Nephron (organoid): ENCODE data around the gene SLC7A7.
A peak's percentile ranks its signal among the peaks of the same experiment; 100 is the strongest.

Experiments used
- H3K27ac Mint-ChIP-seq, 3 experiments: 2 replicates each; pipeline ENCODE4 v1.8.0; 2020; ENCODE audit warnings: mixed read lengths in 3 of 3, mild to moderate bottlenecking in 2 of 3, moderate library complexity in 1 of 3
- H3K27me3 Mint-ChIP-seq: 2 replicates; pipeline ENCODE4 v1.8.0; 2021; ENCODE audit warnings: low read depth, mild to moderate bottlenecking, moderate library complexity, mixed read lengths
- H3K36me3 Mint-ChIP-seq: 2 replicates; pipeline ENCODE4 v1.8.0; 2020; ENCODE audit warnings: low read depth, mixed read lengths
- H3K4me1 Mint-ChIP-seq: 2 replicates; pipeline ENCODE4 v1.8.0; 2020; ENCODE audit warnings: mixed read lengths
- H3K4me3 Mint-ChIP-seq, 3 experiments: 2 replicates each; pipeline ENCODE4 v1.8.0; 2020; ENCODE audit warnings: mild to moderate bottlenecking in 3 of 3, mixed read lengths in 3 of 3, moderate library complexity in 2 of 3
- H3K9me3 Mint-ChIP-seq: 2 replicates; pipeline ENCODE4 v1.8.0; 2020; ENCODE audit warnings: mixed read lengths
- CTCF ChIP-seq, 3 experiments: fragments of 200-600 bp; sonication (generic); IDR thresholded peaks; one replicate each; pipeline ENCODE4 v1.5.0; 2021; ENCODE audit warnings: antibody characterized with exemption in 3 of 3; ENCODE audit not compliant: unreplicated experiment in 3 of 3

The SLC7A7 gene

GRCh38 chr14:22848351-22849164 lies 33.3 kb upstream of the SLC7A7 start:
- Mint-ChIP-seq H3K27me3 (no peaks in the 10 kb centered on the region), H3K9me3 (no peaks in the 10 kb centered on the region), H3K27ac (peak overlapping the region; percentile 92 to 99 (median 96)), H3K36me3 (peaks cover 34% of the 10 kb centered on the region), H3K4me3 (peak overlapping the region; percentile 36 to 63 (median 53)), H3K4me1 (peaks cover 62% of the 10 kb centered on the region)
- no peak for TF ChIP-seq CTCF (IDR thresholded peaks at IDR 0.05; ENCODE audit: unreplicated experiment in 3 of 3)

- Mint-ChIP-seq H3K4me3 (peak overlapping the region; percentile 36 to 63 (median 53)), H3K9me3 (no peaks in the 10 kb centered on the region), H3K36me3 (peaks cover 40% of the 10 kb centered on the region), H3K4me1 (peaks cover 57% of the 10 kb centered on the region), H3K27ac (peak overlapping the region; percentile 92 to 99 (median 96)), H3K27me3 (no peaks in the 10 kb centered on the region)
- TF ChIP-seq CTCF (IDR thresholded peaks at IDR 0.05; ENCODE audit: unreplicated experiment in 3 of 3), result no peak
Observed at GRCh38 chr14:22847661-22848341, 32.6 kb upstream of the SLC7A7 start.

GRCh38 chr14:22846811-22847307 lies 31.6 kb upstream of the SLC7A7 start:
- TF ChIP-seq CTCF (IDR thresholded peaks at IDR 0.05; ENCODE audit: unreplicated experiment in 3 of 3), result no peak
- Mint-ChIP-seq H3K27ac (peak overlapping the region; percentile 77 to 92 (median 82)), H3K4me3 (peak overlapping the region in 1 of 3 experiments; percentile 19), H3K27me3 (no peaks in the 10 kb centered on the region), H3K4me1 (peaks cover 54% of the 10 kb centered on the region), H3K9me3 (no peaks in the 10 kb centered on the region), H3K36me3 (peaks cover 50% of the 10 kb centered on the region)

GRCh38 chr14:22845821-22846625 lies 30.8 kb upstream of the SLC7A7 start:
- Mint-ChIP-seq H3K36me3 (peaks cover 55% of the 10 kb centered on the region), H3K4me1 (peaks cover 55% of the 10 kb centered on the region), H3K4me3 (peak overlapping the region in 1 of 3 experiments; percentile 19), H3K9me3 (no peaks in the 10 kb centered on the region), H3K27me3 (no peaks in the 10 kb centered on the region), H3K27ac (peak overlapping the region; percentile 82 to 92 (median 82))
- TF ChIP-seq CTCF (IDR thresholded peaks at IDR 0.05; ENCODE audit: unreplicated experiment in 3 of 3), result no peak

GRCh38 chr14:22845103-22845394 lies 29.8 kb upstream of the SLC7A7 start:
- no peak overlapping the region for H3K4me3 Mint-ChIP-seq
- H3K27me3 Mint-ChIP-seq, result no peaks in the 10 kb centered on the region
- peaks cover 49% of the 10 kb centered on the region for H3K4me1 Mint-ChIP-seq
- H3K9me3 Mint-ChIP-seq, result no peaks in the 10 kb centered on the region
- peak overlapping the region in 2 of 3 experiments; percentile 82 to 92 for H3K27ac Mint-ChIP-seq
- H3K36me3 Mint-ChIP-seq, result peaks cover 58% of the 10 kb centered on the region
- no peak for TF ChIP-seq CTCF (IDR thresholded peaks at IDR 0.05; ENCODE audit: unreplicated experiment in 3 of 3)
